ENCODE data around the gene DGKB. TPM values are rescaled to one million over a fixed set of nuclear protein-coding genes. Genes with fewer than 3 reads are reported as not detected.

DGKB gene
- total RNA-seq: not detected

DNA sequence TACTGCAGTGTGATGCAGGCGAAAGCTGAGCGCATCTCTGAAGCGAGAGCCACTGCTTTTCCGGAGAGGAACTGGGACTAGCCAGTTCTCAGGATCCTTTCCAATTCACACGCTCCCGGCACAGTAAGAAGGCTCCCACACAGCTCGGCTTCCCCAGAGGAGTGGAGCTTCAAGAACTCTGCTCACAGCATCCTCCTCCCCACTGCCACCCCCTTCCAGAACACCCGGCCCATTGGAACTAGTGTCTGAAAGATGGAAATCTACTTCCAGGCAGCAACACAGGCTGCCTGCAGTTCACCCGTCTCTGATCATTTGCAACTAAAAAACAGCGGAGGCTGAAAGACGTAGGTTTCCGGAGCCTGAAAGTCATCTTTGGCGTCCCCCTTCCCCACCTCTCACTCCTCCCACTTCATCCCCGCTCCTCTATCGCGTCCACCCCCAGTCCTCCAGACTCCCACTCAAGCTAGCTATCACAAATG is at the start of gene DGKB:
Gene DGKB (minus strand): TSS at position 163 of the 479 bp plus-strand sequence.
- DNase-seq (ENCODE audit: low read depth in 2 of 3, low spot score in 2 of 3): no peak

DNA sequence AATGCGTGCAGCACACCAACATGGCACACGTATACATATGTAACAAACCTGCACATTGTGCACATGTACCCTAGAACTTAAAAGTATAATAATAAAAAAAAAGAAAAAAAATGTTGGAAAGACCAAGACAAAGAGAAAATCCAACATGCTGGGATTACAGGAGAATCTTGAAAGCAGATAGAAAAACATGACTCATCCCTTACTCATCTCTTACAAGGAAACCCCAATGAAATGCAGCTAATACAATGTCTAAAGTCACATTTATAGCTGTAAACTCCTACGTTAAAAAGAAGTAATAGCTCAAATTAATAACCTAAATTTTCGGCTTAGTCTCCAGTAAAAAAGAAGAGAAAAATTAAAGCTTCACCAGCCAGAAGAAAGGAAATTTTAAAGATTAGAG is 47.5 kb upstream of the DGKB start:
- DNase-seq (ENCODE audit: low read depth in 2 of 3, low spot score in 2 of 3): no peak

DNA sequence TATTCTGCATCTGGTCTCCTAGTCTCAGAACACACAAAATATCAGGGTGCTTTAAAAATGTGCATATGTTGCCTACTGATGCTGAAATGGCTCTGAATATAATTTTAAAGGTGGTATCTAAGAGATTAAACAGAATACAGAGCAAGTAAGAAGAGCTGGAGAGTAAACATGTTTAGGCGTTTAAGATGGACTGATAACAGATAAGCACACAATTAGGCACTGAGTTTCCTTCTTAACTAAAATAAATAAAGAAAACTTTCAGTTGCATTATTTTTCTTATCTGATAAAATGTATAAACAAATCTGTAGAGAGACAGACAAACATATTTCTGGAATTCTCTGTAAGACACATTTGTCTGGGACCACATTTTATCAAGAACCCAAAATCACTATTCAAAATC is 35.6 kb upstream of the DGKB start:
- no peak for DNase-seq (ENCODE audit: low read depth in 2 of 3, low spot score in 2 of 3)

DNA sequence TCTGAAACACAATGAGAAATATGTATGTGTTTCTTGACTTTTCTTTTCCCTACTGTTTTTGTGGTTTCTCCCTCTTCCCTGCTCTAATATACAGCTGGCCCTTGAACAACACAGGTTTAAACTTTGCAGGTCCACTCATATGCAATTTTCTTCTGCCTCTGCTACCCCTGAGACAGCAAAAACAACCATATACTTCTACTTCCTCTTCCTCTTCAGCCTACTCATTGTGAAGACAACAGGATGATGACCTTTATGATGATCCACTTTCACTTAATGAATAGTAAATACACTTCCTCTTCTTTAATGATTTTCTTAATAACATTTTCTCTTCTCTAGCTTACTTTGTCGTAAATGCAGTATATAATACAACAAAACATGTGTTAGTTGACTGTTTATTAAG is 35.0 kb upstream of the DGKB start:
- no peak for DNase-seq (ENCODE audit: low read depth in 2 of 3, low spot score in 2 of 3)

DNA sequence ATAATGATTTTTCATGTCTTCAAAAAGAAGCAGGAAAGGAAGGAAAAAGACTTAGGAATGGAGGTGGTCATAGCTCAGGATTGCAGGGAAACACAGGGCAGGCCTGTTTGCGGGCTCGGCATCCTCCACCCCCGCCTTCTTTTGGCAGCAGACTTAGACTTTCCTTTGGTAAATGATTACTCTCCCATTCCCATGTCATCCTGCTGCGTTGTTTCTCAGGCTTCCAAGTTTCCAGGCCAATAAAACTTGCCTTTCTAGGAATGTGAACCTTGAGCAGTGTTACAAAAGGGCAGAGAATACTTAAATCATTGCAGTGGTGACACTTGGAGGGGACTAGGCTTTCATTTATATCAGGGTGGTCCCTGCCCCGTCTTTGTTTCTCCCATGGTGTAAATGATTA is 34.0 kb upstream of the DGKB start:
- no peak for DNase-seq (ENCODE audit: low read depth in 2 of 3, low spot score in 2 of 3)

DNA sequence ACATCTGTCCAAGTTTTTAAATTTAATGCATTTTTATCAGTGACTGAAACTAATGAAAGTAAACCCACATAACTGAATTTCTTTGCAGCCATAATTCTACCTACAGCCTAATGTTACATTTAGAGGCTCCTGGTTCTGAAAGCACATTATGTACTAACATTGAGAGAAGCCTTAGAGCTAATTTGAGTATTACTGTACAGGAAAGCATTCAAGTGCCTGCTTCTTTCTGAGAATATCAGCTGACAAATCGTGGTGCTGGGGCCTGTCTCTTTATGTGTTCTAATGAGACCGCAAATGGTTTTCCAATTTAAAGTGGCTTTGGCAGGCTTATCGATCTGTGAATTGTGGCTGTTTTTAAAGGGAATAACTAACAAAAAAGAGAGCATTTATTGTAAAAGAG is 32.3 kb upstream of the DGKB start:
- no peak for DNase-seq (ENCODE audit: low read depth in 2 of 3, low spot score in 2 of 3)

DNA sequence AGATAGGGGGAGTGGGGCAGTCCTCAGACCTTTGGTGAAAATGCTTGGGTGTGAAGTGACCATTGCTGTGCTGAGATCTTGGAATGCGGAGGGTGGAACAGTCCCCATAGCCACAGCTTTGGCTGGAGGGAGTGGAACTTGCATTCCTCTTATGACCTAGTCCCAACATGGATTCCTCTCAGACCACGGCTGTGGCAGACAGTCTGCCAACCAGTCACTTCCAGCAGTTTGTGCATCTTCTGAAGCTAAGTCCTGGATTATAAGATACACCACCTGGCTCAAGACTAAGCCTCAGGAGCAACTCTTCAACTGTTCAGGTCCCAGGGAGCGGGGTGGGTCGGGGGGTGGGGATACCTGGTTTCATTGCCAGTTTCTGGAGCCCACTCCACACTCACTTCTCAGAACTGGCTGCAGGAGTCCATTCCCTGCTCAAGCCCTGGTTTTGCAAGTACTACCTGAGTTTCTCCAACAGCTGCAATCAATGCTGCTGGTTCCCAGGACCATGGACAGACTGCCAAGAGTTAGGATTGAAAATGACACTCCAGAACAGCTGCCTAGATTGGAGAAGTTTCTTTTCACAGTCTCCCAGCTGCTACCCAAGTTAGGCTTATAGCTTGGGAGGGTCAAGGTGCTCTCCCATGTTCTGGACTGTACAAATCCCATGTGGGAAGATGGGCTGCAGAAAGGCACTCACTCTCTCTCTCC is 29.1 kb upstream of the DGKB start:
- DNase-seq (ENCODE audit: low read depth in 2 of 3, low spot score in 2 of 3): no peak

DNA sequence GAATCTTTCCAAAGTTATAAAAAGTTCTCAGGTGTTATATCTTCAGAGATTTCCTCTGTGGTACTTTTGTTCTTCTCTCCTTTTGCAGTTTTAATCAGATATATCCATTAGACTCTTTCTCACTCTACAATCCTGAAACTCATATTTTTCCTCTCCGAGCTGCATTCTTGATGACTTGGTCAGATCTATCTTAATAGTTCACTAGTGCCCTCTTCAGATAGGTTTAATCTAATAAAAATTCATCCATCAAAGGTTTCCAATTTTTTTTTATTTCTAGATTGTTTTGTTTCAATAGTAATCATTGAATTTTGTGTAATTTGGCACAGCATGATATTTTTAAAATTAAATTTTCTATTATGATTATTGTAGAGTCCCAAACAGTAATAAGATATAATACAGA is 21.8 kb upstream of the DGKB start:
- no peak for DNase-seq (ENCODE audit: low read depth in 2 of 3, low spot score in 2 of 3)

DNA sequence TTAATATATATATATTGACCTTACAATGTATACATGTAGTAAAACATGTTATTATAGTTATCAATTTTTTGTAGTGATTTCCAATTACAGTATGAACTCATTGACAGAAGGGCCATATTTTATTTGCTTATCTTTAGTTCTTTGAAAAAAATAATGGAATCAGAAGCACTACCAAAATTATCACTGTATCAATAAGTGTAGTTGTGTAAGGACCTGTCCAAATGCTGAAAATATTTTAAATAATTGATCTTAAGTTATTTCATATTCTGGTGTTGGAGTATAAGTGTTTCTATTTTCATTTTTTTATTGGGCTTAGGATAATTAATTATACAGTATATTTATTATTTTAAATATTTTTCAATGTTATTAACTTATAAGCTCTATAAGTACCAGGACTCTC is 8.5 kb upstream of the DGKB start:
- no peak for DNase-seq (ENCODE audit: low read depth in 2 of 3, low spot score in 2 of 3)

DNA sequence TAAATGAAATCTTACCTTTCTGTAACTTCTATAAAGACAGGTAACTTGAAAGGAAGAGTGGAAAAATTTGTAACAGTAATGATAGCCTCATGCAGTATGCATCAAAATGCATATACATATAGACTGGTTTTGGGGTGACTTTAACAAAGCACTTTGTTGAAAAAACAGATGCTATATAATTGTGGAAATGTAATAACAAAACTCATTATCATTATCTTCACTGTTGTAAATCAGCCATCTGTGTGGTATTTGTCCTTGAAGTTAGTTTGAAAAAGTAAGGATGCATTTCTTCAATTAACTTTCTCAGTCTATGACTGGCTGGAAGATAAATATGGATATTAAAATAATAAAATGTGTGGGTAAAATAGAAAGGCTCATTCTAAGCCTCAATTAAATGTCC is 6.1 kb upstream of the DGKB start:
- no peak for DNase-seq (ENCODE audit: low read depth in 2 of 3, low spot score in 2 of 3)

DNA sequence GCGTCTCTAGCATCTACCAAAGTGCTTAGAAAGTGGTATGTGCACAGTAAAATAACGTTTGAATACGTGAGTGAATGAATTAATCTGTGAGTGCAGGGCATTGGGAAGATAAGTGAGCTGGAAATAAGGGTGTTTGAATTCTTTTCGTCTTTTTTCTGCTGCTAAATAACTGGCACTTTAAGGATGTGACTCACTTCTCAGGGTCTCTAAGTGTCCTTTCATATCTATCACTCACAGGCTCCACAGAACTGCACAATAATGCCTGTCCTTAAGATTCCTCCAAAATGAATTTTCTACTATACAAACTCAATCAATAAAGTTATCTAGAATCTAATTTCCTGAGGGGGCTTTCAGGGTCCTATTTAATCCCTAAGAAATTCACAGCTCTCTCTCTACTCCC is 3.2 kb upstream of the DGKB start:
- DNase-seq (ENCODE audit: low read depth in 2 of 3, low spot score in 2 of 3): no peak

DNA sequence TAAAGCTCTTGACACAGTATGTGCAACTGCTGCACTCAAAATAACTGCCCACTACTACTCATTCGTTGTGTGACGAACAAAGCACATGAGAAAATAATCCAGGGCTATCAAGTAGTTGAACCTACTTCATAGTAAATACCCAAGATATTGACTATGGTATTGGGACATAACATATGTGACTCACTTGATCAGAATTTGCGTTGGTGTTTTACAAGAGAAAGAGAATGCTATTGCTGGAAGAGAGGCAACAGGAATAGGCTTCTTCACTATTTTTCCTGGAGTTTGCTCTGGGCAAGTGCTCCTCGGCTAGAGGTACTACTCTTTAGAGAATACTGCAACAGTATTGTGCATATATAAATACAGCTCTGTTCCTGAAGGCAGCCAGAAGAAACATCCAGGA is 2.5 kb downstream of the DGKB start:
- DNase-seq (ENCODE audit: low read depth in 2 of 3, low spot score in 2 of 3): no peak

DNA sequence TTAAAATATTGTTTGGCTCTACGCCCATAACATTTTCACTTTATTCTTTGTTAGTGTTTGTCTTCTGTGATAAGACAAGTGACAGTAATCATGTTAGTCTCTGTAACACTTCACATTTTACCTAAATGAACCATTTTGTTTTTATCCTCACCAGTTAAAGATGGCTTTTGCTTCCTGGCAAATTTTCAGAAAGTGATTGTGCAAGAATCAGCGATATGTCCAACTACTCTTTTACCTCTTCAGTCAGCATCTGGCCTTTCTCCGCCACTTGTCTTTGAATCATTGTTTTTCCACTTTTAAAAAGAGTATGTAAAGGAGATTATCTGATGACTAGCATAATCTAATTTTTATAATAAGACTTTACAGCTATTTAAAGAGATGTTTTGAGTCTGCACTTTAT is 3.5 kb downstream of the DGKB start:
- no peak for DNase-seq (ENCODE audit: low read depth in 2 of 3, low spot score in 2 of 3)

DNA sequence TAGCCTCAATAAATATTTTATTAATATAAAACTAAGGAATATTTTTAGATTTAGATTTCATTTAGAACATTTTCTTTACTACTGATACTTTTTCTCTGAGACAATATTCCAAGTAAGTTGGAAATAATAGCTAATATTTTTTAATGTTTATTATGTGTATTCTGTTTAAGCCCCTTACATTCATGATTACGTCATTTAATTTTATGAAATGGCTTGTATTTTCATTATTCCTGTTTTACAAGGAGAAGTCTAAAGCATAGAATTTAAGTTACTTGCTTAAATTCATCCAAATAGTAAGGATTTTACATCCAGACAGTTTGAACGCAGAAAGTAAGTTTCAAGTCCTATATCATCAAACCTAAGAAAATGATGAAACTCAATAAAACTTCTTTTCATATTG is 6.1 kb downstream of the DGKB start:
- no peak for DNase-seq (ENCODE audit: low read depth in 2 of 3, low spot score in 2 of 3)

DNA sequence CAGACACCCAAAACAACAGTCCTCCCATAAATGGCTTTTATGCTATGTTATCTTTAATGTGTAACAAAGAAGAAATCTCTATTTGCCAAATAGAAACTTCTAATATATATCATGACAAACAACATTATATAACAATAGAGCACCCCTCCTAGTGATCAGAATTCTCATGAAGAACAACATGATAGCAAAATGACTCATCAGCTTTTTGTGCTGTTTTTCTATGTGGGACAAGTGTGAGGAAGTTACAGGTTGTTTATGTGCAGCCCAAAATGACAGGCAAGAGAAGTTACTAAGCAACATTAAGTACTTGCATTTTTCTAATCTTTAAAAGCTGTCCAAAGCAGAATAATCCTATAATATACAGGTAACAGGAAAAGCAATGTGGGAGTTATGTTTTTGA is 7.7 kb downstream of the DGKB start:
- no peak for DNase-seq (ENCODE audit: low read depth in 2 of 3, low spot score in 2 of 3)

DNA sequence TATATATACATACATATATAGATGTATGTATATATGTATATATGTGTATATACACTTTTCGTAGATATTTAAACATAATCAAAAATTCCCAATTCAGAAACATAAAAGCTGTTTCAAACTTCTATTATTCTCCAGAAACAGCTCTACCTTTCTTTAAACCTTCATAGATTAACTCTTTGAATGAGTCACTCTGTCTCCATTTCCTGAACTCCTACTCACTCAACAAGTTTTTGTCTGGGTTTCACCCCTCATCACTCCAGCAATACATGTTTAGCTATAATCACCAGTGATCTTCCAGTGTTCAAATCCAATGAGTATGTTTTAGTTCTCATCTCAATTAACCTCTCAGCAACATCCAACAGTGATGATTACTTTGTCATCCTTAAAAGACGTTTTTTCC is 9.6 kb downstream of the DGKB start:
- no peak for DNase-seq (ENCODE audit: low read depth in 2 of 3, low spot score in 2 of 3)

DNA sequence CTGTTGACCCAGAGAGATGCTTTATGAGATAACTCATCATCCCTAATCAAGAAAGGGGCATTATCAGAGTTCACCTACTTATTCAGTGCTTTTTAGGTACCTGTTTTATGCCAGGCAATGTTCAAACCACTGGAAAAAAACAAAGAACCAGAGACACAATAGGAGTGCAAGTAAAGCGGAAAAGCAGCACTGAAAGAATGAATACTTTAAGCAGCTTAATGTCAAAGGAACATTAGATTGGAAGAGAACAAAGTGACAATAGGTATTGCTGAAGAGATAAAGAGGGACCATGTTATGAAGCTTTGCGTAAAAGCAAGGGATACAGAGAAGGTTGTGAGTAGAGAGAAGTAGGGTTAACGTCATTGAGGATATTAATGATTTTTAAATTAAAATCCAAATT is 11.3 kb downstream of the DGKB start:
- DNase-seq (ENCODE audit: low read depth in 2 of 3, low spot score in 2 of 3): no peak

DNA sequence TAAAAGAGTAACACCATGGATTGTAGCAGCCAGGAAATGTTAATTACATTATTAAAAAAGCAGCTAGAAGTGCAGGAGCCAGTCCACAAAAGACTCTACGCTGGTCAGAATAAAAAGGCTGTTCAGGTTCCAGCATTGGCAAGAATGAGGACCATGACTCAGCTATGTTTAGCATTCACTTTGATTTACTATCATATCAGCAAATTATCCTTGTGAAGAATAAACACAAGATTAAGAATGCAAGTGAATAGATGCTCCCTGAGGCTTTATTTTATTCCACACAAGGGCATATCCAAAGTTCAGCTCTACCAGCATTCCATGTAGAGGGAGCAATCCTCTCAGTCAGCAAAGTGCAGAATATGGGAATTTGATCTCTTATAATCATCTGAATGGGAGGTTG is 13.6 kb downstream of the DGKB start:
- no peak for DNase-seq (ENCODE audit: low read depth in 2 of 3, low spot score in 2 of 3)

DNA sequence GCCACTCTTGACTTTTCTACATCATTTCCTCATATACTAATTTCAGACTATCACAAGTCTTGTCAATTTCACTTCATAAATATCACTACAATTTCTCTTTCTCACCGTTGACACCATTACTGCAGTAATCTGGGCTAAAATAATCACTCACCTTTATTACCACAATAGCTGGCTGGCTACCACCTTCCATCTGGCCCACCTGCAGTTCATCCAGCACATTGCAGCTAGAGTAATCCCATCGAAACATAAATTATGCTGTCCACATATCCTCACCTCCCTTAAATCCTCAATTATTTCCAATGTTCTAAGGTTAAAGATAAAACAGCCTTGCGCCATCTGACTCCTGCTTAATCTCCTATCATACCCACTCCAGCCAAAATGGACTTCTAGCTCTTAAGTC is 16.0 kb downstream of the DGKB start:
- no peak for DNase-seq (ENCODE audit: low read depth in 2 of 3, low spot score in 2 of 3)

DNA sequence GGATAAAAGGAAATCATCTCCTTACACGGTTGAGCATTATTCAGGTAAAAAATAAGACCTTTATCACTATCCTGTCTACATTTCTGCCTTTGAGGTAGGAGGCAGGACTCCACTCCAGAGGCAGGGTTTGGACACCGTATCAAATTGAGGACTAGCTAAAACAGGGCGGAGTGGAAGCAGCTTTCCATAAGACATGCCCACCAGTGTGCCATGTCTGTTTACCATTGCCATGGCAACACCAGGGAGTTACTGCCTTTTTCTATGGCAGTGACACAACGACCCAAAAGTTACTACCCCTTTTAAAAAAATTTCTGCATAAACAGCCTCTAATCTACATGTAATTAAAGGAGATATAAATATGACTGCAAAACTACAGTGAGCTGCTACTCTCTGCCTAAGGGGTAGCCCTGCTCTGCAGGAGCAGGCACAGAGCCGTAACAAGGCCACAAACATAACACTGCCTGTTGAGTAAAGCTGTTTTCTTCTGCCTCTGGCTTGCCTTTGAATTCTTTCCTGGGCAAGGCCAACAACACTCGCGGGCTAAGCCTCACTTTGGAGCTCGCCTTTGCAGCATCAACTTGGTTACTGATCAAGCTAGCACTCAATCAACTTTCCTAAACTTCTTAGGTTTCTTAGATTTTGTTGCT is 26.5 kb downstream of the DGKB start:
- no peak for DNase-seq (ENCODE audit: low read depth in 2 of 3, low spot score in 2 of 3)

DNA sequence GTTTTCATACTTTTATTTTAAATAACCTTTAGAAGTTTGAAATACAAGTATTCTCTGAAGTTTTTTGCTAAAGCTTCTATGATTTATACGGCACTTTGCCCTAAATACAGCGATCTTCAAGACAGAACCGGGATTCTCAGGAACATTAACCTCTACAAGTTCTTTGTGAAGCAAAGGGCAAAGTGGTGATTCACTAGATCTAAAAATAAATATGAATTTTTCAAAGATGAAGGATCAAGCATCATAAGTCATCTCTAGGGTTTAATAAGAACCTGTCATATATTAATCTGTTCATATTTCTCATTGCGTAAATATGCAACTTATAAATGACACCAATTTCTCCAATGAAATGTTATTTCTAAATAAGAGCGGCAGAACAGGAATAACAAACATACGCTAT is 30.7 kb downstream of the DGKB start:
- no peak for DNase-seq (ENCODE audit: low read depth in 2 of 3, low spot score in 2 of 3)

DNA sequence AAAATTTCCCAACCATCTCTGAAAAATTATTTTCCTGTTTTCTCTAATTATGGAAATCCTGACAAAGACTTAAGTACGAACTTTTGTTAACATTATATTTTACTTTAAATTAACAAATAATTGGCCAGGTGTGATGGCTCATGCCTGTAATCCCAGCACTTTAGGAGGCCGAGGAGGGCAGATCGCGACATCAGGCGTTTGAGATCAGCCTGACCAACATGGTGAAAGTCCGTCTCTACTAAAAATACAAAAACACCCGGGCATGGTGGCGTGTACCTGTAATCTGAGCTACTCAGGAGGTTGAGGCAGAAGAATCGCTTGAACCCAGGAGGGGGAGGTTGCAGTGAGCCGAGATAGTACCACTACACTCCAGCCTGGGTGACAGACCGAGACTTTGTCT is 32.2 kb downstream of the DGKB start:
- DNase-seq (ENCODE audit: low read depth in 2 of 3, low spot score in 2 of 3): no peak

DNA sequence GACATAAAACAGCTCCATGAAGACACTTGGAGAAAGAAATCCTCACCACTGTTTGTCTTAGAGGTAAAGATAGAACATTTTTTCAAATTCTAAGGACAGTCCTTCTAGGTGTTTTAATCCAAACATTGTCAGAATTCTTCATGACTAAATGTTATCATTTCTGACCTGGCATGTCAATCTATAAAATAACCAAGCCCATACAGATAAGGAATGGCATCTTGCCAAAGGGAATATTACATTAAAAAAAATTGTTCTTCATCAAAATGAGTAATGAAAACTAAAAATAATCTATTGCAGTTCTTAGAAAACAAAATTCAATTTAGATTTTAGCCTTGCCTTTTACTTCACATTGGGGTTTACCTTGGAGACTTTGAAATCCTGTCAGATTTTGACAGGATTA is 33.6 kb downstream of the DGKB start:
- DNase-seq (ENCODE audit: low read depth in 2 of 3, low spot score in 2 of 3): no peak

All from hematopoietic multipotent progenitor cell (in vitro differentiated cells).